AG09319 (cell line): Measurements from ENCODE around the gene DENND5A.

ENCODE experiments used
- DNase-seq: peaks from one replicate; pipeline ENCODE4 v3.0.0-alpha.2; 2010; ENCODE audit warnings: low read depth; ENCODE audit errors: extremely low read depth
- CTCF ChIP-seq: IDR thresholded peaks from 2 replicates; pipeline ENCODE4 v1.5.1; 2011; ENCODE audit warnings: low read depth, mild to moderate bottlenecking, inconsistent platforms, low read length, moderate library complexity

DENND5A gene

DNA sequence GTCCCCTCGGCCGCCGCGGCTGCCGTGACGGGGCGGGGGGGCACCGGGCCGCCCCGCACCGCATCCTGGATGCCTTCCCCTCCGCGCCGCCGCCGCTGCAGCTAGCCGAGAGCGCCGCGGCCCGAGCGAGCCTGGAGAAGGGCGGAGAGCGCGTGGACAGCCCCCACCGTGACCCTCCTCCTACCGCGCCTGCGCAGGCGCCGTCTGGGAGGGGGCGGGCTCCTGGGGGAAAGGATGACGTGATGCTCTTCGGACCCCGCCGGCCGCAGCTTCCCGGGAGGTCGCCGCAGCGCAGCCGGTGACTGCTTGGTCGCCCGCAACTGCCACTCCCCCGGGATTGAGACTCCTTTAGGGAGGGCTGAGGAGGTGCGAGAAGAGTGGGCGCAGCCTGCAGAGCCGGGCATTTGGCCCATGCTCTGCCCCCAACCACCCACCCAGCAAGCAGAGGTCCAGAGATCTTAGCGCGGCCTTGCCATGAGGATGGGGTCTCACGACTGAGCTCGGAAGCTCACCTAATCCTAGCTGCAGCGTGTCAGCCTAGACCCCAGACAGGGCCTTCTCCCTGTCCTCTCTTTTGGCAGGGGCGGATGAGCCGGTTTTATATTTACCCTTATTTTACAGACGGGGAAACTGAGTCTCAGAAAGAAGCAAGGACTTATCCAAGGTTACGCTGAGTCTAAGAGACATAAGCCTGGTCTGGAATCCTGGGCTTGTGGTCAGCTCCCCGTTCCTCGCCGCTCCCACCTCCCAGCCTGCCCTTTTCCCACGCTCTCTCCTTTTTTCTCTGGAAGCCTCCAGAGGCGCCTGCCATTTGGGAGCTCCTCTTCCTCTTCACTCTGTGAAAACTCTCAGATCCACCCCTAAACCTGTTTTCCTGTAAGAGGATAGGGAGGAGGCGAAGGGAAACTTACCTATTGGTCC is at the start of gene DENND5A:
Gene DENND5A (minus strand): TSS at position 140 of the 921 bp plus-strand sequence. CDS start 281 bp downstream, outside the sequence.
- no peak for TF ChIP-seq CTCF
- DNase-seq: peak; percentile 65

- no peak; the same call in 1 of the 2 replicates for TF ChIP-seq CTCF
- DNase-seq: peak; percentile 96
Observed at GRCh38 chr11:9314291-9315077, 49.3 kb upstream of the DENND5A start, which contains the start of gene TMEM41B. TSS of gene TMEM41B (minus strand) at chr11:9314593. CDS start at chr11:9314441, 152 bp downstream.

DNA sequence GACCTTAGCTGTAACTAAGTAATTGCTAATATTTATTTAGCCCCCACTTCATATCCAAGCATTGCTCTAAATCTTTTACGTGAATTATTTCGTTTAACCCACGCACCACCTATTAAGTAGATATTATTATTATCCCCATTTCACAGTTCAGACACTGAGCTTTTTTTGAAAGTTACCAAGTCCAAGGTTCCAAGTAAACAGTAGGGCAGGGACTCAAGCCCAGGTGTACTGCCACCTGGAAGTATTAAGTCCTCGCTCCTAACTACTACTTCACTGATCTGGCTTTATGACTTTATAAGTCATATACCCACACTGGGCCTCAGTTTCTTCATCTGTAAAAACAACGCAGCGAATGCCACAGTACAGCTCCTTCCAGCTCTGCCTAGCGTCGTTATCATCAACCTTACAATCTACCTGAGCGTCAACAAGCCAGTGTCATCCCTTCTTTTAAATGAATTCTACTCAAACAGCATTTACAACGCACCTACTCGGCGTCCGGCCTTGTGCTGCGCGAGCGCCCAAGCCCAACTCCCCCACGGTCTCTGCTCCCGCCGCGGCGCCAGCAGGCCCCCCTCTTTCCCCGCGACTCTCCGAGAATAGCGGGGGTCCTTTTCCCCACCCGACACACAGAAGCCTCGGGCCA is 48.6 kb upstream of the DENND5A start:
- no peak for TF ChIP-seq CTCF
- DNase-seq: no peak

GRCh38 chr11:9310485-9311090 is 45.4 kb upstream of the DENND5A start:
- no peak for TF ChIP-seq CTCF
- no peak for DNase-seq

DNA sequence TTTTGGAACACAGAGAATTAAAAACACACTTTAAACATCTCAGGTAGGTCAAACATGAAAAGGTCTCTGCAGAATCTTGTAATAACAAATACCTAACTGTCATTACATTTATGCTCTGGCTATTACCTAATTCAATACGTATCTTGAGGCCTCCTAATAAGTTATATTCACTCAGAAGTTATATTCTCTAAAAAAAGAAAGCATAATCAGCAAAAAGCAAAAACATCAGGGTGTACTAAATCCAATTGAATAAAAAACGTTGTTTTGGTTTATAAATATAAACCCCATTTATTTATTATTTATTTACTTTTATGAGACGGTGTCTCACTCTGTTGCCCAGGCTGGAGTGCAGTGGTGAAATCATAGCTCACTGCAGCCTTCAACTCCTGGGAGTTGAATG is 39.0 kb upstream of the DENND5A start:
- no peak for TF ChIP-seq CTCF

DNA sequence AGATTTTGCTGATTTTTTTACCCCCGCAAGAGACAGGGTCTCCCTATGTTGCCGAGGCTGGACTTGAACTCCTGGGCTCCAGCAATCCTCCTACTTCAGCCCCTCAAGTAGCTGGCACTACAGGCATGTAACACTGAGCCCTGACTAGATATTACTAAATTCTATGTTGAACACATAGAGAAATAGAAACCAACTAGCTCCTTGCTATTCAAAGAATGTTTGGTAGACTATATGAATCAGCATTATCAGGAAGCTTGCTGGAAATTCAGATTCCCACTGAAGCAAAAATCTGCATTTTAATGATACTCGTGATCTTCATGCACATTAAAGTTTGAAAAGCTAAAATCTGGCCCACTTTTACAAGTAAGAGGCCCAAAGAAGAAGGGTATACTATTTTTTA is 37.3 kb upstream of the DENND5A start:
- no peak for TF ChIP-seq CTCF
- no peak for DNase-seq

More for the DNA sequence above, 39.0 kb upstream of the DENND5A start:
- no peak for DNase-seq
